ENCODE results near the gene TENM4. TPM values are rescaled to one million over a fixed set of nuclear protein-coding genes. Genes with fewer than 3 reads are reported as not detected.

Gene TENM4
- total and polyA plus RNA-seq, 2 of the 13 experiments (the other 11 are each of a cell fraction or from before 2014, with no cell fraction given): not detected

- TF ChIP-seq PAXIP1 (CRISPR knock-in tag; conservative IDR thresholded peaks at IDR 0.05): no peak
- no peak for TF ChIP-seq NKX3-1 (CRISPR knock-in tag; IDR thresholded peaks at IDR 0.05)
- TF ChIP-seq ATF7 (IDR thresholded peaks at IDR 0.05): no peak
- TF ChIP-seq ATF7 (CRISPR knock-in tag; IDR thresholded peaks at IDR 0.05): no peak
- no peak for TF ChIP-seq GLMP (CRISPR knock-in tag; IDR thresholded peaks at IDR 0.05; ENCODE audit: borderline replicate concordance)
- no peak for TF ChIP-seq ZNF576 (CRISPR knock-in tag; IDR thresholded peaks at IDR 0.05)
- TF ChIP-seq ZNF292 (CRISPR knock-in tag; IDR thresholded peaks at IDR 0.05; ENCODE audit: borderline replicate concordance, low read depth): no peak
- no peak for TF ChIP-seq KLF9 (CRISPR knock-in tag; IDR thresholded peaks at IDR 0.05; ENCODE audit: low read depth)
- no peak for TF ChIP-seq ZNF512 (CRISPR knock-in tag; IDR thresholded peaks at IDR 0.05)
- no peak for TF ChIP-seq NR1H2 (CRISPR knock-in tag; IDR thresholded peaks at IDR 0.05; ENCODE audit: borderline replicate concordance, low read depth)
- TF ChIP-seq ZNF232 (CRISPR knock-in tag; IDR thresholded peaks at IDR 0.05; ENCODE audit: borderline replicate concordance): no peak
- no peak for TF ChIP-seq SIN3B (IDR thresholded peaks at IDR 0.05; ENCODE audit: low read length)
- TF ChIP-seq ZNF431 (CRISPR knock-in tag; IDR thresholded peaks at IDR 0.05; ENCODE audit: borderline replicate concordance, low read depth): no peak
- TF ChIP-seq PLRG1 (conservative IDR thresholded peaks at IDR 0.05): no peak
These were observed 454.5 kb downstream of the TENM4 start (continued) for GRCh38 chr11:78986305-78986704.

Measured in HepG2 (cell line).